Neural progenitor cell (in vitro differentiated cells): ENCODE results near the gene PLEKHG1.

ENCODE experiments used
- CTCF ChIP-seq: fragments of 200-600 bp; sonication (generic); IDR thresholded peaks from 2 replicates; pipeline ENCODE4 v1.5.1; 2017; ENCODE audit warnings: antibody characterized with exemption, mild to moderate bottlenecking
- EZH2 ChIP-seq: fragments of 200-600 bp; sonication (generic); IDR thresholded peaks from 2 replicates; pipeline ENCODE4 v1.6.1; 2017; ENCODE audit warnings: antibody characterized with exemption, mild to moderate bottlenecking, moderate library complexity
- EZH2phosphoT487 ChIP-seq: fragments of 200-600 bp; sonication (generic); IDR thresholded peaks from 2 replicates; pipeline ENCODE4 v1.6.1; 2017; ENCODE audit warnings: antibody characterized with exemption

GRCh38 chr6:150640556-150641209 is 41.0 kb downstream of the PLEKHG1 start:
- TF ChIP-seq CTCF (no peak), EZH2 (no peak), EZH2phosphoT487 (no peak)
